Medulla oblongata (tissue), 1 donor: ENCODE results near the gene TEX19.
"Not testable (repeated sequence)": the region's sequence is repeated elsewhere in the genome, so short reads cannot be mapped to it uniquely, and the experiment has no call there.

Experiments
- DNase-seq: peaks from one replicate; pipeline ENCODE4 v3.0.0-alpha.2; 2015; ENCODE audit errors: extremely low spot score

The TEX19 gene

DNA sequence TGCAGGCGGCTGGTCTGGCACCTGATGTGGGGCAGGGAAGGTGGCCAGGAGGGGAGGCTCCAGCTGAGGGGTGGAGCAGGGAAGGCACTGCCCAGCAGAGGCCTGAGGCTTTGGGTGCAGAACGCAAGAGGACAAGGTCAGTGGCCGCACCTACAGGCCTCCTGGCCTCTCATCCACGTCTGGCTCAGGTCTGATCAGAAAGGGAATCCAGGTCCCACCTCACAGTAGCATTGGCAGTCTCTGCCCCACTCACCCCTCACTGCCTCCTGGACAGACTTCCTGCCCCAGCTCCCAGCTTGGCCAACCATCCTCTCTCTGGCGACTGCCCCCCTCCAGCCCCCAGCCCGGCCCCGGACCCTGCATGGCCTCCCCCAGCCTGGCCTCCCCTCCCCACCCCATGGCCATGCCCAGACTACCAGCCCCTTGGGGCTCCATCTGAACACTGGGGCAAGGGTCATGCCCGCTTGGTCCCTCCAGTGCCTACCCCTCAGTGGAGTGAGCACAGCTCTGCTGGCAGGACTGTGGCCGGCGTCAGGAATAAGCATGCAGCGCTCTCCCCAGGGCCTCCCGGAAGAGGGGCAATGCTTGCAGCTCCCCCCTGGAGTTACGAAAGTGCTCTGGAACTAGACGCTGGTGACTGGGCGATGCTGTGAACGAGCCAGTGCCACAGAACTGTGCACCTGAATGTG, 17.1 kb downstream of the TEX19 start:
- DNase-seq: no peak

DNA sequence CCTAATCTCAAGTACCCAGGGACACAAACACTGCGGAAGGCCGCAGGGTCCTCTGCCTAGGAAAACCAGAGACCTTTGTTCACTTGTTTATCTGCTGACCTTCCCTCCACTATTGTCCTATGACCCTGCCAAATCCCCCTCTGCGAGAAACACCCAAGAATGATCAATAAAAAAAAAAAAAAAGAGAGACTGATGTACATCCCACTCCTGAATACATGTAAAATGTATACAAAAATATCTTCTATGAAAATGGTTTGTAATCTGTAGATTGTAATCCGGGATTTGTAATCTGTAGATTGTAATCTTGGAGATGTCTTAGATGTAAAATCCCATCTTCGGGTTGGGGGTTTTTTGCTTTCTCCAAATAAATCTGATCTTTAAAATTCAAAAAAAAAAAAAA, 18.2 kb downstream of the TEX19 start:
- not testable (repeated sequence) for DNase-seq

DNA sequence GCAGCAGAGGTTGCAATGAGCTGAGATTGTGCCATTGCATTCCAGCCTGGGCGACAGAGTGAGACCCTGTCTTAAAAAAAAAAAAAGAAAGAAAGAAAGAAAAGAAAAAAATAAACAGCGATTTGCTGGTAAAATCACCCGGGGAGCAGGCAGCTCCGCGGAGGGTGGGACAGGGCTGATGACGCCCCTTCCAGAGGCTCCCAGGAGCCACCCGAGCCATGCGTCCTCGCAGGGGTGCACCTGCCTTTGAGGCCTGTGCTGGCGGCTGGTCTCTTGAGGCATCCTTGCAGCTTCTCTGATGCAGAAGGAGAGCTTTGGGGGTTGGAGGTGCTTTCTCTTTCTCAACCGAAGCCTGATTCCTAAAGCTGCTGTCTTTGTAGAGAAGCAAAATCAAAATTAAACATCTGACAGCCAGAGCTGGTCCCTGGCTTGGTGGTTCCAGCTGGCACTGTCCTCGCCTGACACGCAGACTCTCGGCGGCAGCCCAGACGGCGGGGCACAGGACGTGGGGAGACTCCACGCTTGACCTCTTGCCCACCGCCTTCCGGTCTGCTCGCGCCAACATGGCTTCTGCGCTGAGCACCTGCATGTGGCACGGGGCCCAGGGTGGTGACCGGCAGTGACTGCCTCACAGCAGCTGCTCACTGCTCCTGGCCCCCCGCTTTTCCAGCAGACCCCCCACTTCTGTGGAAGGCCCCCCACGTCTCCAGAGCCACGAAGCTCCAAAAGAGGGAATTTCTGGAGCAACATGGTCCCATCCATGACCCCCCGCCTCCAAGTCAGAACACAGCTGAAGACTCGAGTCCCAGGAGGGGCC, 19.1 kb downstream of the TEX19 start:
- no peak for DNase-seq

DNA sequence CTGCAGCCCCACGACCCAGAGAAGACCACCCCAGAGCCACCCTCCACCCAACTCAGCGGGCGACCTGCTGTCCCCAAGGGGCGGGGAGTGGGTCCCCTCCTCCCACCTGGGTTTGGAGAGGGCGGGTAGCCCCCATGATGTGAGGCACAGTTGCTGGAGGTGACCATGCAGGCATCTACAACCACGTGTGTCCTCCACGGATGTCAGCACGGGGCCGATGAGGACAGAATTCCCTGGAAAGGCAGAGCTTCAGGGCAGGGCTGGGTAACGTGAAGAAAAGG, 19.6 kb downstream of the TEX19 start:
- no peak for DNase-seq

DNA sequence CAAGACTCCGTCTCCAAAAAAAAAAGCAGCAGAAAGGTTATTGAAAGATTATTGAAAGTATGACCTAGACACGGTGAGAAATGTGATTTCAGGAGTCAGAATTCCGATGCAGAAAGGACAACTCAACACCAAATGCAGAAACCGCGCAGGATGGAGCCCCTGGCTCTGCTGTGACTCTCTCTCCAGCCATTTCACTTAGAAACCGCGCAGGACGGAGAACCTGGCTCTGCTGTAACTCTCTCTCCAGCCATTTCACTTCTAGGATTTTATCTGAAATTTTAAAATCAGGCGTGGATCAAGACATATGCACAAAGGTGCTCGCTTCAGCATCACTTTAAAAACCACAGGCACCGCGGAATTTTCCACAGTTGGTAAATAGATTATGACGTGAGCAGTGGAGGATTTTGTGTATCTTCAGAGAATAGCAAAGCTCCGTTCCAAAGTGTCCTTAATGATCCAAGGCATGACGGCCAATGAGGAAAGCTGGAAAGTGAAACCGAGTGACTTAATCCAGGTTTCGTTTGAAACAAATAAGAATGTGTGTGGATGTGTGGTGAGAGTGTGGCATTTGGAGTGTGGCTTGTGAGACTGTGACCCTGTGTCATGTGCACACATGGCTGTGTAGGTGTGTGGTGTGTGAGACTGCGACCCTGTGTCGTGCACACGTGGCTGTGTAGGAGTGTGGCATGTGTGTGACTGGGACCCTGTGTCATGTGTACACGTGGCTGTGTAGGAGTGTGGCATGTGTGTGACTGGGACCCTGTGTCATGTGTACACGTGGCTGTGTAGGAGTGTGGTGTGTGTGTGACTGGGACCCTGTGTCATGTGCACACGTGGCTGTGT, 22.0 kb downstream of the TEX19 start:
- no peak for DNase-seq

DNA sequence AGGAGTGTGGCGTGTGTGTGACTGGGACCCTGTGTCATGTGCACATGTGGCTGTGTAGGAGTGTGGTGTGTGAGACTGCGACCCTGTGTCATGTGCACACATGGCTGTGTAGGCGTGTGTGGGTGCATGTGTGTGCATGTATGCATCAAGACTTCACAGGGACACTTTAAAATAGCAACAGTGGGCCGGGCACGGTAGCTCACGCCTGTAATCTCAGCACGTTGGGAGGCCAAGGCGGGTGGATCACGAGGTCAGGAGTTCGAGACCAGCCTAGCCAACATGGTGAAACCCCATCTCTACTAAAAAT, 22.6 kb downstream of the TEX19 start:
- not testable (repeated sequence) for DNase-seq

DNA sequence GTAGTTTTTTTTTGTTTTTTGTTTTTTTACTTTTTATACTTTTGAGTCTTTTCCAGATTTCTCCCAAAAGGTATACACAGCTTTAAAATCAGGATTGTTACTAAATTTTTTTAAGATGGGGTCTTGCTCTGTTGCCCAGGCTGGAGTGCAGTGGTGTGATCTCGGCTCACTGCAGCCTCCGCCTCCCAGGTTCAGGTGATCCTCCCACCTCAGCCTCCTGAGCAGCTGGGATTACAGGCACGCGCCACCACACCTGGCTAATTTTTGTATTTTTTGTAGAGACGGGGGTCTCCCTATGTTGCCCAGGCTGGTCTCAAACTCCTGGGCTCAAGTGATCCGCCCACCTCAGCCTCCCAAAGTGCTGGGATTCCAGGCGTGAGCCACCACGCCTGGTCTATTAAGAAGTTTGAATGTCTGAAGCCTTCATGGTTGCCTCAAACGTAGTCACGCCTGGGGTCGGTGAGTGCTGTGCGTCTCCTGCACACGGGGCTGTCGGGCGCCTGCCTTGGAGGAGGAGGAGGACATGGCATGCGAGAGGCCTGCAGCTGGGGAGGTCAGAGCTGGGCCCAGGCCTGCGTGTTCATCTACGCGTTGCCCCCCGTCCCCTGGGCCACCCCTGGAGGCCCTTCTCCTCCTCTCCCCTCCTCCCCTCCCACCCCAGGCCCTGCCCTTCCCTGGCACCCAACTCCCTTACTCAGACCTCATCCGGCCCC, 23.3 kb downstream of the TEX19 start:
- not testable (repeated sequence) for DNase-seq

DNA sequence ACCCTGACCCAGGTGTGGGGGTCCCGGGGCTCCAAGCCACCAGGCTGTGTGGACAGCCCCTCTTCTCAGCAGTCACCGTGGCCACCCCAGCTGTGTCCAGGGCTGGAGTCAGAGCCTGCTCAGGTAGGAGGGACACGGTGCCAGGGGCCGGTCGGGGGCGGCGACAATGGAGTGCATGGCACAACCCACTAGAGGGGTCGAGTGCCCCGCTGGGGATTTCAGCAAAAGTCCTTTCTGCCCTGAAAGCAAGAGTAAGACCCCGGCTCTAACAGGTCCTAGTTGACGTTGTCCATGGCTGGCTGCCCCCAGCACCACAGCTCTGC, 23.8 kb downstream of the TEX19 start:
- no peak for DNase-seq

DNA sequence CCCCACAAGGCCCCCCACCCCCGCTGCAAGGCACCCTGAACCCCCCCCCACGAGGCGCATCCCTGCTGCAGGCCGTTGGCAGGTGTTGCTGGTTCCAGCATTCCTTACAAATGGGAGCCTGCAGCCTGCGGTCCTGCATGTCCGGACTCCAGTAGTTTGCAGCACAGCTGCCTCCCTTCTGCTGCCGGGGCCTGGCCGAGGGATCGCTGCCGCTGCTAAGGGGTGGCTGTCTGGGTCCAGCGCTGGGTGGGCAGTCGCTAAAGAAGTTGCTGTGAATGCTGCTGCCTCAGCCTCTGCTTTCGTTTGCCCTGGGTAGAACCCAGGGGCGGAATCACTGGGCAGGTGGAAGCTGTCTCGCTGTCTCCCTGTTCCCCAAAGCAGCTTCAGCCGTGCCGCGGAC, 24.4 kb downstream of the TEX19 start:
- no peak for DNase-seq

DNA sequence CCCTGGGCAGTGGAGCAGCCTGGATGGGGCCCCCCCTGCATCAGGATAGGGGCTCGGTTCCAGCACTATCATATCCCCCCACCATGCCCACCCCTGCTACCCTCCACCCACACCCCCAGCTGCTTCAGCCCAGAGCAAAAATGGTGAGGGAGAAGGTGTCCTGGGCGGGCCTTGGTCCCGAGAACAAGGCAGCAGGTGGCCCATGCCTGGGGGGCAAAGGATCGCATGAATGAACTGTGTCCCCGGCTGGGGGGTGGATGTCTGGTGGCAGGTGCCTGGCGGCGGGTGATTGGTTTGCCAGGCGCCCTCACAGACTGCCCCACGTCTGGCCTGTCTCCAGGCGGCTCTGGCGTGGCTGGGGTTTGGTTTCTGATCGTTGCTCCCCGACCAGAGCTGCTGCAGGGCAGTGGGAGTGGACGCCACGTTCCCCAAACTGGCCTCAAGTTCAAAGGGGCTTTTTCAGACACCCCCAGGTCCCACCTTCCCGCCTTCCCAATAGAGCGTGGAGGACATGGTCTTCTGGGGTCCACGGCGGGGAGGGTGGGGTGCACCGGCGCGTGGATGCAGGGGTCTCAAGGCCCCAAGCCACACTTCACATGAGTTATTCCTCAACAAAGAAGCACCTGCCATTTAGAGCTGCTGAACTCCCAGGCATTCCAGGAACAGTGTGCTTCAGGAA, 25.1 kb downstream of the TEX19 start:
- no peak for DNase-seq

DNA sequence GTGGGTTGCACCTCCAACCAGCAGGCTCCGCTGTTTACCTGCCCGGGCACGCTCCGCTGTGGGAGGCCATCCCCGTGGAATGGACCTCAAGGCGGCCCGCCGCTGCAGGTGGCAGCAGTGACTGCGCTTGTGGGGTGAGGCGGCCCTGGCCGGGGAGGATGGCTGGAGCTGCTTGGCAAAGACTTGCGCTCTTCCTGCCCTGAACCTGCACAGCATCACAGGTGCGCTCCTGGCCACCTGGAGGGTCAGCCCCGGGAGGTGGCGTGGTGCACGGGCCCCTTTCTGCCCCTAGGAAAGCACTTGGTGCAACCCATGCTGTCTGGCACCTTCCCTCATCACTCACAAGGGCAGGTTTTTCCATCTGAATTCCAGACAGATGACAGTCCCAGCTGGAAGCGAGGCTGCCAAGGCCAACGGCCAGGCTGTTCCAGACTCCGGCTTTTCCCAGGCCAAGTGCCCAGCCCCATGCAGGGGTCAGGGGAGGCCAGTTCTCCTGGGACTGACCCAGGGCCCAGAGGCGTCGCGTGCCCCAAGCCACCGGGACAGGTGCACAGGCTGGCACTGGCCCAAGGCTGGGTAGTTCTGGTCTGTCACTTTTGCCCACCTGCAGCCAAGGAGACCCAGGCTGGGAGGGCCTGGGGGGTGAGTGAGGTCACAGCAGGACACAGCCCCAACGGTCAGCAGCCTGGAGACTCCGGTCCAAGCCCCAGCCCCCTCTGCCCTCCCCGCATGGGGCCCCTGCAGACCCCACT, 25.9 kb downstream of the TEX19 start:
- no peak for DNase-seq

DNA sequence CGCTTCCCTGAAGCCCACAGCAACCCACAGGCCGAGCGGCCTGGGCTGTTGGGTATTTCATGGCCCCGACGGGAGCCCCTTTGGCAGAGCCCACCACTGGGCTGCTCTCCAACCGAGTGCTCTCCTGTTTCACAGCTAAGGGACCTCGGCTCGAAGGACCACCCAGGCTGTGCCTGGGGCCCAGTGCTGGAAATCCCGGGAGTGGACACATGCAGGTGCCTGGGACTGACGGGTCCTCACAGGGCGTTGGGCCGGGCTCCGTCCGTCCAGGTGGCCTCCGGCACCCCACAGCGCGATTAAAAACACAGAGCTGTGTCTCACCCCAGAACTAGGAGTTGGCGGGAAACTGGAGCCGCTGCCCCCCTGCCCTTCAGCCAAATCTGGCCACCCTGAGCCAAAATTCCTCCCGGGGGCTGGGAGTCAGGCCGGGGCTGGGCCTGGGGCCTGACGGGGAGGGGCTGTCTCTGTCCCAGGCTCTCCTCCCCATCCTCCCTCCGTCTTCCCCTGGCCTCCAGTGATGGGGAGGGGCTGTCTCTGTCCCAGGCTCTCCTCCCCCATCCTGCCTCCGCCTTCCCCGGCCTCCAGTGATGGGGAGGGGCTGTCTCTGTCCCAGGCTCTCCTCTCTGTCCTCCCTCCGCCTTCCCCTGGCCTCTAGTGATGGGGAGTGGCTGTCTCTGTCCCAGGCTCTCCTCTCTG, 26.7 kb downstream of the TEX19 start:
- no peak for DNase-seq

DNA sequence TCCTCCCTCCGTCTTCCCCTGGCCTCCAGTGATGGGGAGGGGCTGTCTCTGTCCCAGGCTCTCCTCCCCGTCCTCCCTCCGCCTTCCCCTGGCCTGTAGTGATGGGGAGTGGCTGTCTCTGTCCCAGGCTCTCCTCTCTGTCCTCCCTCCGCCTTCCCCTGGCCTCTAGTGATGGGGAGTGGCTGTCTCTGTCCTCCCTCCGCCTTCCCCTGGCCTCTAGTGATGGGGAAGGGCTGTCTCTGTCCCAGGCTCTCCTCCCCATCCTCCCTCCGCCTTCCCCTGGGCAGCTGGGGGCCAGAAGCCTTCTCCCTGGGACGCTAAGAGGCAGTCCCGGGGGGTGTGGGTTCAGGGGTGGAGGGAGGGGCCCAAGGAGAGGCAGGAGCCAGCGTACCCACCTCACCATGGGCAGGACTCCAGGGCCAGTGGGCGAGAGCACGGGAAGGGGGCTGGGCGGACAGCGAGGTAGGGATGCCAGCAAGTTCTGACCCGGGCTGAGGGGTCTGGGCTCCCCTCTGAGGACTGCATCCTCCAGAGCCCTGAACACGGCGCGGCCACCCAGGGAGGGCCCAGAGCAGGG, 27.3 kb downstream of the TEX19 start:
- DNase-seq: no peak

DNA sequence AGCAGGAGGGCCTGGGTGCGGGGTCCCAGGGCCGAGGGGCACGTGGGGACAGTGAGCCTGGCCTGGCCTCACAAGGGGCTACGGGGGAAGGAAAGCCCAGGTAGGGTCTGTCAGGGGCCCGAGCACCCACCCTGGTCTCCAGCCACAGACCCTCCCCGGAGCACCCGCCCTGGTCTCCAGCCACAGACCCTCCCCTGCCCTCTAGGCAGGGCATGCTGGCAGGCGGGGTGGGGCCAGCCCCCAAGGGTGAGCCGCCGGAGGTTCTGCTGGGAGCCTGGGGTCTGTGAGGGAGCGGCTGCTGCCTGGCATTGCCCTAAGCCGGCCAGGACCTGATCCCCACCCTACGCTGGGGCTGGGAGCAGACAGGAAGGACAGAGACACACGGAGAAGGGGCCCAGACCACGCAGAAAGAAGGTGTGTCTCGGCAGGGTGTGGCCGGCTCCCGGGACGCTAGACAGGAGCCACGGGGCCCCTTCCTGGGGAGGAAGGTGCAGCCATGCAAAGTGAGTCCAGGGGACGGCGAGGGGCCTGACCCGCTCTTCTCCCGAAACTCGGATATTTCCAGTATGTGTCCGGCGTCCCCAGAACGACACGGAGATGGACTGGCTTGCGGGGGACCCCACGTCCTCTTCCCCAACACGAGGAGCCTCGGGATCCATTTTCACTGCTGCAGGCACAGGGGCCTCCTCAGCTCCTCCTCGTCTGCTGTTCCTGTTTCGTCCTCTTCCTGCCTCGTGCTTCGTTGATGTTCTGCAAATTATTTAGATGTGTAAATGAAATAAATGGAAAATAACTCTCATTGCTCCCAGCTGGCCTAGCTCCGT, 28.0 kb downstream of the TEX19 start:
- no peak for DNase-seq

DNA sequence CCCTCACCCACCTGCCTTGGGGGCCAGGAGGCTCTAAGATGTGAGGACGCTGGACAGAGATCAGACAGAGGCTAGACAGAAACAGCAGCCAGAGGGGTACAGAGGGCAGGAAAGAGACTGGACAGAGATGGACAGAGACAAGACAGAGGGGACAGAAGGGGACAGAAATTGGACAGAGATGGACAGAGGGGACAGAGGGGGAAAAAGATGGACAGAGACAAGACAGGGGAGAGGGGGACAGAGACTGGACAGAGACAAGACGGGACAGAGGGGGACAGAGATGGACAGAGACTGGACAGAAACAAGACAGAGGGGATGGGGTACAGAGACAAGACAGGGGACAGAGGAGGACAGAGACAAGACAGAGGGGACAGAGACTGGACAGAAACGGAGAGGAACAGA, 28.7 kb downstream of the TEX19 start:
- DNase-seq: no peak

DNA sequence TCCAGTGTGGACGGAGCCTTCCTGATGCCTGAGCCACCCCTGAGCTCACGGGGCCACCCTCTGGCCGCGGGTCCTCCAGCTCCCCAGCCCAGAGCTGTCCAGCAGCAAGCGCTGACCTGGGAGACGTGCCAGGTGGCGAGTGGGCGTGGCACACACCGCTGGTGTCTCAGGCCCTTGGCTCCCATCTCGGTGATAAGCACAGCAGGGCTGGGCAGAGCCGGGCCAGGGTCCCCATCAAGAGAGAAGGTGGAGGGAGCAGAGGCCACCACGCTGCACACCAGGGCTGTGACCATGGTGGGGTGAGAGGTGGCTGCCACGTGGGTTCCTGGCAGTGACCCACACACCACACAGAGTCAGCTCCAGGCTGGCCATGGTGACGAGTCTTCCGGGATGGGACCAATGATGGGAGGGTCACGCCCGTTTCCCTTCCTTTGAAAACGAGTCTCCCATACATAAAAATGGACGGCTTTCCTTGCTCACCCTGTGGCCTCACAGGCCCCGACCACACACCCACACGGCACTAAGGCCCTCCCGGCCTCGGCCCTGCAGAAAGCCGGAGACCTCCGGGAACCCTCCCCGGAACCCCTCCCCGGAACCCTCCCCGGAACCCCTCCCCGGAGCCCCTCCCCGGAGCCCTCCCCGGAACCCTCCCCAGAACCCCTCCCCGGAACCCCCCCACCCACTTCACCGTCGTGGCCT, 29.3 kb downstream of the TEX19 start:
- no peak for DNase-seq

DNA sequence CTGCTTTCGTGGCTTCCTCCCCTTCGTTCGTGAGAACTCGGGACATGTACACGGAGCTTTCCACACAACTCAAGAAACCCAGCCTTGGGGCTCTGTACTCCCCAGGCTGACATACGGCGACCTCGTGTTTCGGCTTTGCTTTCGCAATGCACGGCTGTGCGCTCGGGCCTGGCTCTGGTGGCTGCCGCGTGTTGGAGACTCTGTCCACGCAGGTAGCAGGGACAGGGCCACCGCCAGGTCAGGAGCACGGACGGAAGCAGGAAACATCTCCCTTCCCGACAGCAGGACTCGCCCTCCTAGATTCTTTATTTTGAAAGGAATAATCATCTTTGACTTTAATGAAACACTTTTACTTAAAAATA, 29.9 kb downstream of the TEX19 start:
- DNase-seq: no peak

DNA sequence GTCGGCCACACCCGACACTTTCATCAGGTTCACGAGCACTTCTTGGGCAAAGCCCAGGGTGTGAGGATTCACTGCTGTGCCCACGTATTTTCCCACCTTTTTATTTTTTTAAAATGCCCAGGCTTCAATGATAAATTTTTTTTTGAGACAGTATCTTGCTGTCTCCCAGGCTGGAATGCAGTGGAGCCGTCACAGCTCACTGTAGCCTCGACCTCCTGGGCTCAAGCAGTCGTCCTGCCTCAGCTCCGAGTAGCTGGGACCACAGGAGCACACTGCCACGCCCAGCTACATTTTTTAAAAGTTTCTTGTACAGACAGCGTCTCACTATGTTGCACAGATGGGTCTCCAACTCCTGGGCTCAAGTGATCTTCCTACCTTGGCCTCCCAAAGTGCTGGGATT, 30.3 kb downstream of the TEX19 start:
- no peak for DNase-seq
